ENCODE results near the gene TPI1. TPM values are rescaled to one million over a fixed set of nuclear protein-coding genes. Genes with fewer than 3 reads are reported as not detected.

TPI1 gene
- total RNA-seq, 1 experiment from 2014 or later = 1,177 TPM

GRCh38 chr12:6903722-6904121 lies 36.4 kb downstream of the TPI1 start:
- H3K27me3 Mint-ChIP-seq (ENCODE audit: low read depth) = peaks cover 7% of the 10 kb centered on the region
- no peak overlapping the region for H3K23ac ChIP-seq (ENCODE audit: insufficient read length, low read depth, low read length)
- TF ChIP-seq, protein P1, sequence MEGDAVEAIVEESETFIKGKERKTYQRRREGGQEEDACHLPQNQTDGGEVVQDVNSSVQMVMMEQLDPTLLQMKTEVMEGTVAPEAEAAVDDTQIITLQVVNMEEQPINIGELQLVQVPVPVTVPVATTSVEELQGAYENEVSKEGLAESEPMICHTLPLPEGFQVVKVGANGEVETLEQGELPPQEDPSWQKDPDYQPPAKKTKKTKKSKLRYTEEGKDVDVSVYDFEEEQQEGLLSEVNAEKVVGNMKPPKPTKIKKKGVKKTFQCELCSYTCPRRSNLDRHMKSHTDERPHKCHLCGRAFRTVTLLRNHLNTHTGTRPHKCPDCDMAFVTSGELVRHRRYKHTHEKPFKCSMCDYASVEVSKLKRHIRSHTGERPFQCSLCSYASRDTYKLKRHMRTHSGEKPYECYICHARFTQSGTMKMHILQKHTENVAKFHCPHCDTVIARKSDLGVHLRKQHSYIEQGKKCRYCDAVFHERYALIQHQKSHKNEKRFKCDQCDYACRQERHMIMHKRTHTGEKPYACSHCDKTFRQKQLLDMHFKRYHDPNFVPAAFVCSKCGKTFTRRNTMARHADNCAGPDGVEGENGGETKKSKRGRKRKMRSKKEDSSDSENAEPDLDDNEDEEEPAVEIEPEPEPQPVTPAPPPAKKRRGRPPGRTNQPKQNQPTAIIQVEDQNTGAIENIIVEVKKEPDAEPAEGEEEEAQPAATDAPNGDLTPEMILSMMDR (conservative IDR thresholded peaks at IDR 0.05) = no peak
- H3T11ph ChIP-seq (ENCODE audit: low read length) = no peak overlapping the region
- no peak overlapping the region for H2BK120ac ChIP-seq (ENCODE audit: low read depth, low read length, poor library complexity, severe bottlenecking)
- no peak overlapping the region for H2AK5ac ChIP-seq (ENCODE audit: insufficient read length, low read length)
- WGBS (ENCODE audit: extremely low coverage, insufficient read length, low lambda C conversion rate) = no CpG with 5 or more reads among the region's 1 CpG
- peaks cover 3% of the 10 kb centered on the region for H3K23me2 ChIP-seq (ENCODE audit: insufficient read length, low read depth, low read length, poor library complexity, severe bottlenecking)
- H3K36me3 Mint-ChIP-seq (ENCODE audit: insufficient read depth in 1 of 3, low read depth in 3 of 3) = no peaks in the 10 kb centered on the region
- DNase-seq = no peak
- peaks cover 2% of the 10 kb centered on the region; the same call in 1 of the 2 replicates for H3K4me1 ChIP-seq (ENCODE audit: insufficient read depth, low read length)
- H3K79me1 ChIP-seq (ENCODE audit: insufficient read depth, low read depth, low read length, poor library complexity, severe bottlenecking) = no peaks in the 10 kb centered on the region
- H3K4me1 Mint-ChIP-seq = peaks cover 4 to 14% of the 10 kb centered on the region in 2 experiments
- no peak overlapping the region for H3K4me3 Mint-ChIP-seq
- no peak overlapping the region for H2BK15ac ChIP-seq (ENCODE audit: low read depth, low read length)
- H2BK12ac ChIP-seq (ENCODE audit: insufficient read length, low read depth, low read length) = no peak overlapping the region
- no peak overlapping the region for H3K14ac ChIP-seq (ENCODE audit: insufficient read depth, low read length)
- H3K27me3 ChIP-seq (ENCODE audit: insufficient read depth, low read length) = no peaks in the 10 kb centered on the region; the same call in 1 of the 2 replicates
- H3K9me3 ChIP-seq (ENCODE audit: control insufficient read depth, low read depth, low read length) = no peaks in the 10 kb centered on the region
- H3K27ac Mint-ChIP-seq = peak overlapping the region in 1 of 3 experiments; percentile 17; a peak in 3 of 7 replicates
- no peak overlapping the region for H3K4me2 ChIP-seq (ENCODE audit: insufficient read depth, insufficient read length, low read length)
- H3K18ac ChIP-seq (ENCODE audit: insufficient read length, low read depth, low read length) = peak overlapping the region; percentile 25
- no peak overlapping the region for H4K8ac ChIP-seq (replicated peaks; ENCODE audit: insufficient read length, low read depth, low read length)
- H4K20me1 ChIP-seq (ENCODE audit: control insufficient read depth, insufficient read depth, insufficient read length) = peaks cover 2% of the 10 kb centered on the region
- H3K27ac ChIP-seq (ENCODE audit: insufficient read length, low read depth, low read length) = no peak overlapping the region
- no peak overlapping the region for H3K4ac ChIP-seq (ENCODE audit: low read depth, low read length)
- H4K5ac ChIP-seq (ENCODE audit: insufficient read length, low read depth, low read length) = no peak overlapping the region
- H3K9ac ChIP-seq (ENCODE audit: extremely low read depth, insufficient read length, low read length) = no peak overlapping the region
- H3K9me3 Mint-ChIP-seq = no peaks in the 10 kb centered on the region
- H2BK20ac ChIP-seq (ENCODE audit: low read depth, low read length, poor library complexity, severe bottlenecking) = no peak overlapping the region
- H3K56ac ChIP-seq (ENCODE audit: insufficient read length, low read depth, low read length) = no peak overlapping the region
- H3K79me2 ChIP-seq (ENCODE audit: insufficient read depth, low read length) = no peaks in the 10 kb centered on the region
- H2AFZ ChIP-seq (ENCODE audit: low read length) = no peak overlapping the region
- H2BK5ac ChIP-seq (ENCODE audit: insufficient read length, low read length) = no peak overlapping the region
- H4K91ac ChIP-seq (ENCODE audit: insufficient read length, low read depth, low read length) = no peak overlapping the region
